Testis (tissue), 2 donors: ENCODE data around the gene ATMIN.

ENCODE experiments used
- CTCF ChIP-seq, 3 experiments: fragments of 450-650 bp in 2 of 3; fragments of 200-600 bp in 1 of 3; sonication (generic) in 1 of 3; IDR thresholded peaks; one replicate each; pipeline ENCODE4 v1.5.1; 2016 to 2019; ENCODE audit warnings: antibody characterized with exemption in 3 of 3, mild to moderate bottlenecking in 2 of 3, moderate library complexity in 1 of 3
- POLR2A ChIP-seq: fragments of 450-650 bp; IDR thresholded peaks from one replicate; pipeline ENCODE4 v1.6.1; 2017; ENCODE audit warnings: antibody characterized with exemption, mild to moderate bottlenecking, moderate library complexity

GRCh38 chr16:81003064-81003463, 32.6 kb upstream of the ATMIN start:
- TF ChIP-seq POLR2A (no peak), CTCF (IDR thresholded peaks at IDR 0.05) (no peak)
